NCI-H2196 treated with DMSO at 0.1 percent for 48 hours (cell line): ENCODE measurements around the gene JAK1.
"Not testable (repeated sequence)": the region's sequence is repeated elsewhere in the genome, so short reads cannot be mapped to it uniquely, and the experiment has no call there.

Experiments
- DNase-seq: peaks from one replicate; lab custom pipeline; 2025; ENCODE audit not compliant: unreplicated experiment; lab: John Stamatoyannopoulos, UW

JAK1 gene

DNA sequence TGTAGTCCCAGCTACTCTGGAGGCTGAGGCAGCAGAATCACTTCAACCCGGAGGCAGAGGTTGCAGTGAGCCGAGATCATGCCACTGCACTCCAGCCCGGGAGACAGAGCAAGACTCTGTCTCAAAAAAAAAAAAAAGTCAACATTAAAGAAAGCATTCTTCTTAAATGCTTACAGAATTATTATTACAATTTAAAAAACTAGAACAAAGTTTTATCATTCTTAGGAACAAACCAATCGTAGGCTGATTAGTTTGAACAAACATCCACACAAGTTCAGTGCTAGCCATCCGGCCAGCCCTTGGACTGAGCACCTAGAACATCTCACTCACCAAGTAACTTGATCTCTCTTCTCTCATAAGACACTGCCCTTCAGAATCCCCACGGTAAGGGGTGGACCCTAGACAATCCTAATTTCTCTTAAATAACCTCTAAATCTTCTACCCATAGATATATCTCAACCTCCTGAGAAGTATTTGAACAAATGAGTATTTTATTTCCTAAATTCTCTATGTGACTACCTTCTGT lies 16.0 kb downstream of the JAK1 start:
- no peak for DNase-seq

- DNase-seq = no peak
These were observed 17.2 kb downstream of the JAK1 start for GRCh38 chr1:64948905-64949833.

GRCh38 chr1:64948216-64948615 lies 18.1 kb downstream of the JAK1 start:
- DNase-seq = no peak

- DNase-seq = no peak
These were observed 19.4 kb downstream of the JAK1 start for GRCh38 chr1:64946916-64947315.

DNA sequence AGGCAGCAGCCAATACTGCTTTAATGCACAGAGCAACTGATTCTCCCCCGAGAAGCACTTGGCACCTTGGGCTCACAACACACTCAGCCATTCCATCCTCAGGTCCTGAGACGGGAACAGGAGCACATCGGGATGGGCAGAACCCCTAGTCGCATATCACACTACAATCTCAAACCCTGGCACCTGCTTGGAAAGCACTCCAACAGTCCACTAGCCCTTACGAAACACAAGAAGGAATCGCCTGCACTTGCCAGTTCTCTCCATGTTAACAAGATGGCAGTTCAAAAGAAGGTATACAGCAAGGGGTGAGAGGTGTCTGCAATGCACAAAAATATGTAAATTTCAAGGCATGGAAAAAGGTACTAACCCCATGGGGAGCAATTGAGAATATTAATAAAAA lies 21.4 kb downstream of the JAK1 start:
- no peak for DNase-seq

GRCh38 chr1:64942675-64943074 lies 23.7 kb downstream of the JAK1 start:
- no peak for DNase-seq

DNA sequence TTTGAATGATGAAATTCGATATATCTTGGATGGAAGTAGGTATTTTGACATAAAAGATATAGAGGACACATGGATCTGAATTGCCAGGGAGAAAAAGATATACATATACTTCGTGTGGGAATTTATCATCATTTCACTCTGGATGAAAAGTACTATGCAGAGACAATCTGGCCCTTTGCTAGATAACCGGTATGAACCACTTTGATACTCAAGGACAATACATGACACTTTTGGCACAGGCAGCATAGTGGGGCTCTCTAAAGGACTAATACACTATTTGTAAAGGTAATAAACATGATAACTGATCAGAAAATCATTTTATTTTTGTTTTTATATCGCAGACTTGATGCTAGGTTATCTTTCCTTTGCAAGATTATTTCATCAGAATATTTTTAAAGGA lies 24.2 kb downstream of the JAK1 start:
- no peak for DNase-seq

- DNase-seq = no peak
These were observed 24.8 kb downstream of the JAK1 start for GRCh38 chr1:64941461-64942117.

DNA sequence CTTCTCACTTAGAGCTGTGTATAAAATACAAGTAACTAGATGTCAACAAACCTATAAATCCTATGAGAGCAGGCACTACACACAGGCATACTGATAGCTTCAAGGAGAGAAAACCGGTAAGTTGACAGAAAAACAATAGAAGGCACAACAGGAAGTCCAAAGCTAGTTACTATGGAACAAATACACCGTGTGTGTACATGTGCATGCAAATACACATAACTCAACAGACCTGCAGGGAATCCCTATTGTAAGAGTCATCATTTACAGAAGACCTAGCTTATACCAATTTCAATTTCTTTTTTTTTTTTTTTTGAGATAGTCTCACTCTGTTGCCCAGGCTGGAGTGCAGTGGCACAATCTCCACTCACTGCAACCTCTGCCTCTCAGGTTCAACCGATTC lies 26.3 kb downstream of the JAK1 start:
- DNase-seq = no peak

DNA sequence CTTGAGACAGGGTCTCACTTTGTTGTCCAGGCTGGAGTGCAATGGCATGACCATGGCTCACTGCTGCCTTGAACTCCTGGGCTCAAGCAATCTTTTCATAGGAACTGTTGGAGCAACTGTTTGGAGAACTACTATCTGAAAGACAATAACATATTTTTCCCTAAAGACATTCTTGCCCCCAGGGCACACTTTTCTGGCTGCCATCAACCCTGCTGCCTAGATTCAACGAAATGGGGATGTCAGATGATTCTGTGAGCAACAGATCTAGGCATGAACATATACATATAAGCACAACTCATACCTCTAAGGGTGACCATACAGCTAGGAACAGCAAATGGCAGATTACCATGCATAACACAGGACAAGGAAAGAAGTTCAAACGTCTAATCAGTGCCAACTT lies 27.4 kb downstream of the JAK1 start:
- DNase-seq = no peak

DNA sequence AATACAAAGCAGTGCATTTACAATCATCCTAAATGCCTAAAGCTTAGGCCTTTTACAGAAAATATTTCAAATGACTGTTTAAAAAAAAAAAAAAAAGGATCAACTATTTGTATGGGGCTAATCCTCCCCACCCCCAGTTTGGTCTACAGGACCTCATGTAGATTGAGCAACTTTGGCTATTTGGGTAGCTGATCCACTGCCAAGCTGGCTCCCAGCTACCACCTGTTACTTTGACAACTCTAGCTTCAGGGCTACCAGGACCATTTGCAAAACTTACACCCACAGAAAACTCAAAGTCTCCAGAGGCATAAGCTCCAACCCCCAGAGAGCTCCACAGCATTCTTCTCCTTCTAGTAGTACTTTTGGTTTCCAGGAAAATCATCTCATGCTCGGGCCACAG lies 29.4 kb downstream of the JAK1 start:
- DNase-seq = no peak

- DNase-seq = no peak
These were observed 30.7 kb downstream of the JAK1 start for GRCh38 chr1:64935551-64936155.

DNA sequence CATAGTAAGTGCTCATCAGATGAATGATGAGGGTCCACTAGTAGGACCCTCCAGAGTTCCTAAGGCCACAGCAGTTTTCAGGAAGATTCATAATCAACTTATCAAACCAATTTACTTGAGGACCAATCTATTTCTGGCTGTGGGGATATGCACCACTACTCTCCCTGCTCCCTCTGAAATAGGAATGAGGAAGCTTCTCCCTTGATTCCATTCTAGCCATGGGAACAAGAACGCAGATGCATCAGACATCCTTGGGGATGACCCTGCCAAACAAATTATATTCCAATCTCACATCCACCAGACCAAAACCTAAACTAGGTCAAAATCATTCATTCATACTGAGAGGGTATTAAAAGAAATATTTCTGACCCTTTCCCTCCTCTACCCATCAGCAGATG lies 31.5 kb downstream of the JAK1 start:
- DNase-seq = no peak

DNA sequence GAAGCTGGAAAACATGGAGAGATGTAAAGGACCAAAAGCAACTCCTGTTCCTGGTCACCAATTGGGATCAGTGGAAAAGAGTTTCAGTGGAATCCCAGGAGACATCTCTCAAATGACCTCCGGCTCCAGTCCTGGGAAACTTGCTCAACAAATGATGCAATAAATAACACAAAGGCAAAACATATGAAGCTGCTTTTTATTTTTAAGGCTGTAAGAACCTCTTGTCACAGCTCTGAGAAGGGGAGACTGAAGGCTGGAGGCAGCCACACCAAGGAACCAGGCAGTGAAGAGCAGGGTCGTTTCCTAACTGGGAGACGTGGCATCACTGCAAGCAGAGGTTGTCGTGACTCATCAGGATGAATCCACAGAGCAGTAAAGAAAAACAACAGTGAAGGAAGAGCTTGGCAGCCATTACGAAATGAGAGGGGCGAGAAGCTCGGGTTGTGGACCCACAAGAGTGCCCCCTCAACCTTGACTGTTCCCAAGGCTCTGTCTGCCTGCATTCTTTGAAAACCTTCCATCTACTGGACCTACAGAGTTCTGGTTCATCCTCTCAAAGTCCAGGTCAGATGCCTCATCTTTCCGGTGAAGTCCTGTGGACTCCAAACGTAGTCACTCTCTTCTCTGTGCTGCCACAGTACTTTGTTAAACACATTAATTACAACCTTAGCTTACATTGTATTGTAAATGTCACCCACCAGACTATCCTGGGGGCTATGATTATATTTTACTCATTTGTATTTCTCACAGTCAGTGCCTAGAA lies 32.1 kb downstream of the JAK1 start:
- DNase-seq = no peak

GRCh38 chr1:64933296-64934070 lies 32.9 kb downstream of the JAK1 start:
- DNase-seq = no peak

GRCh38 chr1:64932962-64933295 lies 33.4 kb downstream of the JAK1 start:
- DNase-seq = no peak

DNA sequence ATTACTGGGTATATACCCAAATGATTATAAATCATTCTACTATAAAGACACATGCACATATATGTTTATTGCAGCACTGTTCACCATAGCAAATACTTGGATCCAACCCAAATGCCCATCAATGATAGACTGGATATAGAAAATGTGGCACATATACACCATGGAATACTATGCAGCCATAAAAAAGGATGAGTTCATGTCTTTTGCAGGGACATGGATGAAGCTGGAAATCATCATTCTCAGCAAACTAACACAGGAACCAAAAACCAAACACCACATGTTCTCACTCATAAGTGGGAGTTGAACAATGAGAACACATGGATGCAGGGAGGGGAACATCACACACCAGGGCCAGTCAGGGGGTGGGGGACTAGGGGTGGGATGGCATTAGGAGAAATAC lies 35.7 kb downstream of the JAK1 start:
- not testable (repeated sequence) for DNase-seq

GRCh38 chr1:64929221-64929620 lies 37.1 kb downstream of the JAK1 start:
- DNase-seq = no peak

GRCh38 chr1:64928325-64928724 lies 38.0 kb downstream of the JAK1 start:
- no peak for DNase-seq

DNA sequence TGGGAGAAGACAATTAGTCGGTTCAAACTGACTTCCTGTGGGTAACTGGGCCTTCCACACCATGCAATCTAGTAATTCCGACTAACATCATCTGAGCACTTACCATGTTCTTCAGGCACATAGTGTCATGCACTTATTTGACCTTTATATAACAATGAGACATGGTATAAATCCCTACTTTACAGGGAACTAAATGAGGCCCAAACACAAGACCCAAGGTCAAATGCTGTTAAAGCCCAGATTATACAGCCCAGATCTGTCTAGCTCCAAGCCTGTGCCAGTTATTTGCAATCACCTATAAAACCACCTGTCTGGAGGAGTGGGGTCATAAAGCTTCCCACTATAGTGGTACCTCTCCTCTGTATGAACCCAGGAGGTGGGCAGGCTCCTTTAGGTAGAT lies 40.8 kb downstream of the JAK1 start:
- no peak for DNase-seq
